Measurements from ENCODE around the gene CHPF2.

Gene CHPF2

GRCh38 chr7:151274936-151275812, 42.9 kb downstream of the CHPF2 start:
- DNase-seq (ENCODE audit: low read depth): no peak
- TF ChIP-seq, protein P1, sequence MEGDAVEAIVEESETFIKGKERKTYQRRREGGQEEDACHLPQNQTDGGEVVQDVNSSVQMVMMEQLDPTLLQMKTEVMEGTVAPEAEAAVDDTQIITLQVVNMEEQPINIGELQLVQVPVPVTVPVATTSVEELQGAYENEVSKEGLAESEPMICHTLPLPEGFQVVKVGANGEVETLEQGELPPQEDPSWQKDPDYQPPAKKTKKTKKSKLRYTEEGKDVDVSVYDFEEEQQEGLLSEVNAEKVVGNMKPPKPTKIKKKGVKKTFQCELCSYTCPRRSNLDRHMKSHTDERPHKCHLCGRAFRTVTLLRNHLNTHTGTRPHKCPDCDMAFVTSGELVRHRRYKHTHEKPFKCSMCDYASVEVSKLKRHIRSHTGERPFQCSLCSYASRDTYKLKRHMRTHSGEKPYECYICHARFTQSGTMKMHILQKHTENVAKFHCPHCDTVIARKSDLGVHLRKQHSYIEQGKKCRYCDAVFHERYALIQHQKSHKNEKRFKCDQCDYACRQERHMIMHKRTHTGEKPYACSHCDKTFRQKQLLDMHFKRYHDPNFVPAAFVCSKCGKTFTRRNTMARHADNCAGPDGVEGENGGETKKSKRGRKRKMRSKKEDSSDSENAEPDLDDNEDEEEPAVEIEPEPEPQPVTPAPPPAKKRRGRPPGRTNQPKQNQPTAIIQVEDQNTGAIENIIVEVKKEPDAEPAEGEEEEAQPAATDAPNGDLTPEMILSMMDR (conservative IDR thresholded peaks at IDR 0.05; ENCODE audit: low read depth, low read length): no peak
- no peak overlapping the region for H3K4me3 ChIP-seq (ENCODE audit: low read length)

- TF ChIP-seq, protein P1 (conservative IDR thresholded peaks at IDR 0.05; ENCODE audit: low read depth, low read length): no peak
- DNase-seq (ENCODE audit: low read depth): no peak
- peak overlapping the region; percentile 45 for H3K4me3 ChIP-seq (ENCODE audit: low read length)
Measured at GRCh38 chr7:151275813-151276577, 43.7 kb downstream of the CHPF2 start.

GRCh38 chr7:151276666-151277590, 44.6 kb downstream of the CHPF2 start:
- TF ChIP-seq, protein P1 (conservative IDR thresholded peaks at IDR 0.05; ENCODE audit: low read depth, low read length): no peak
- peak; percentile 23 for DNase-seq (ENCODE audit: low read depth)
- H3K4me3 ChIP-seq (ENCODE audit: low read length): peak overlapping the region; percentile 45

GRCh38 chr7:151277631-151278030, 45.3 kb downstream of the CHPF2 start:
- TF ChIP-seq, protein P1 (conservative IDR thresholded peaks at IDR 0.05; ENCODE audit: low read depth, low read length): no peak
- H3K4me3 ChIP-seq (ENCODE audit: low read length): no peak overlapping the region

GRCh38 chr7:151278949-151279348, 46.7 kb downstream of the CHPF2 start:
- TF ChIP-seq, protein P1 (conservative IDR thresholded peaks at IDR 0.05; ENCODE audit: low read depth, low read length): no peak
- H3K4me3 ChIP-seq (ENCODE audit: low read length): no peak overlapping the region
- DNase-seq (ENCODE audit: low read depth): no peak

More at GRCh38 chr7:151277631-151278030, 45.3 kb downstream of the CHPF2 start:
- no peak for DNase-seq (ENCODE audit: low read depth)

DNA sequence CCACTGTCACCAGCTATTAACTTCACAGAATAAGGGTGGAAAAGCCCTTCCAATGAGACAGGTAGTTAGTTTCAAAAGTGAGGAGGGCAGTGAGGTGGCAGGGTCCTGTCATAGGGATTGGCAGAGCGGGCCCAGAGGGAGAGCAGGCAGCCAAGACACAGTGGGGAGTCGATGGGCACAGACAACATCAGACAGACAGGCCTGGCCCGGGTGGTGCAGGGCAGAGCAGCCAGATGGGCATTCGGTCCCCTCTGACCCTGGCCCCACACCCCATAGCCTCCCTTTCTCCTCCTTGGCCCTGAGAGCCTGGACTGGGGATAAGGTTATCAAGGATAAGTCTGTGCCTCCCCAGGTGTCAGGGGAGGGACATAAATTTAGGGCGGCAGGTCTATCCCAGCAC, 47.6 kb downstream of the CHPF2 start:
- TF ChIP-seq, protein P1 (conservative IDR thresholded peaks at IDR 0.05; ENCODE audit: low read depth, low read length): no peak
- no peak overlapping the region for H3K4me3 ChIP-seq (ENCODE audit: low read length)
- no peak for DNase-seq (ENCODE audit: low read depth)

Measured in retinal pigment epithelial cell (primary cell).